ENCODE measurements around the gene SVEP1.

- TF ChIP-seq CTCF (conservative IDR thresholded peaks at IDR 0.05; ENCODE audit: low read length) (no peak), EZH2phosphoT487 (IDR thresholded peaks at IDR 0.05; ENCODE audit: borderline replicate concordance, low read depth, low read length) (no peak)
Observed at GRCh38 chr9:110555551-110556331, 23.8 kb downstream of the SVEP1 start.
